HG02623 (cell line): ENCODE measurements around the gene STIM2.
A peak's percentile ranks its signal among the peaks of the same experiment; 100 is the strongest.
"Not testable (repeated sequence)": the region's sequence is repeated elsewhere in the genome, so short reads cannot be mapped to it uniquely, and the experiment has no call there.

ENCODE experiments used
- ATAC-seq: cut with Tn5 transposase; IDR thresholded peaks from one replicate; pipeline ENCODE4 v1.9.1; 2021; ENCODE audit warnings: moderate library complexity; ENCODE audit not compliant: unreplicated experiment

STIM2 gene

DNA sequence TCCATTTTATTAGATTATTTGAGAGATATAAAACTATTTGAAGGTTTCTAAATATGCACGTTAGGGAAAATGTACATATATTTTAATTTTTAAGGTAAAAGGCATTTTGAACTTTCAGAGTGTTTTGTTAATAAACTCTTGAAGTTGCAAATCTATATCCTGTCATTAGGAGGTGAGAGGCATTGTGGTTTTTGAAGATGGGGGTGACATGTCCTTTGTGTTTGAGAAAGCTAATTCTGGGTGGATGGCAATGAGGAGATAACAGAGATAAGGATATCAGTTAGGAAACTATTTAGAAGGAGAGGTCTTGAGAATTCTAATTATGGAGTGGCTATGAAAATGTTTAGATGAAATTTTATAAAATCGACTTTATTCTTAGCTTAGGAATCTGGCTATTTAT is 6.1 kb downstream of the STIM2 start:
- no peak for ATAC-seq

DNA sequence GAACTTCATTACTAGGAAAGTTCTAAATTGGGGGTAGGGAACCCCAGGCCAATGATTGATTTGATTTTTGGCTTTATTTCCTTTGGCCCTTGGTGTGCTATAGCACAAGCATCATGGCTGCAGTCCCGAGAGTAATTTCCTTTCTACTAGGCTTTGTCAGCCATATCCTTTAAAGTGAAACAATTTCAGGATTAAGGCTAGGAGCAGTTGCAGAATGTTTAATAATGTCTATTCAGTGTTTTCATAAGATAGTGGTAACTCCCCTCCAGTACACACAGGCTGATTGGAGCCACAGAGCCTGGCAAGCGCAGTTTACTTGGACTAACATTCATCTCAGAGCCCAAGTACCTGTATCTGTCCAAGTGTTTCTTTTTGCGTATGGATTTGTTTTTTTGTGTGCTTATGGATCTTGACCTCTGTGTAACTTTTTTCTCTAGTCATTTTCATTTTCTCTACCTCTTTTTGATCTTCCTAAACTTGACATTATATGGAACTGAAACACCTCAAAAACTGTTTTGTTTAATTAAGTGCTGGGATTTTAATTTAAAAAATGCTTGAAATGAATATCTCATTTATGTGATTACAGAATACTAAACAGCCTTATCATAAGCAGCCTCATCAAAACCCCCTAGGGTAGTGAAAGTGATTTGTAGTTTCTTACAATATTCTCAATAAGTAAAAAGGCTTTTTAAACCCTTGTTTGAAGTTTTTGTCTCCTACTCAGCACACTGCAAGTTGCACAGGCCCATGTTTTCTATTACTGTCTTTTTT is 7.5 kb downstream of the STIM2 start:
- no peak for ATAC-seq

DNA sequence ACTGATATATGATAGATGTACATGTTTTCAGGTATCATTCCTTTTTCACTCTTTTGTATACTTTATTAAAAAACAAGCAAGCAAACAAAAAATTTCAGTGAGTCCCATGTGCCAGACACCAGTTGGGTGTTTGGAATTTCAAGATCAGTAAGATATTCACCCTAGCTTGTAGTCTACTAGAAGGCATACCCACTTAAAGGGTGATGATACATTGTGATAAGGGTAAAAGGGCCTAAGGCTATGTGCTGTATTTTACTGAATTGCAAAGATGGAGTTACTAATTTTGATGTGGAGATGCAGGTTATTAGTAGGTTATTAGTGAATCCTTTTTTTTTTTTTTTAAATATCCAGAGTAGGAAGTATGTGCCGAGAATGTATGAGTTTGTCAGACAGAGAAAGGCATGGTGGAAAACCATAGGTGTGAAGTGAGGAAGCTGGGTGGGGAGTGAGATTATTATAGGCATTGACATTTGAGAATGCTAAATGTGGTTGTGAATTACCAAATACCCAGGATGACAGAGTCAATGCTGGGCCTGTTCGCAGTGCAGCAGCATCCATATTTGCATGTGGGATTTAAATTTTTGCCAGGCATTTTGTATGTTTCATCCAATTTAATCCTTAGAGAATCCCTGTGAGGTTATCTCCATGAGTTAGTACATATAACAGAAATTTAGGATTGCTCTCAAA is 10.1 kb downstream of the STIM2 start:
- ATAC-seq: no peak

DNA sequence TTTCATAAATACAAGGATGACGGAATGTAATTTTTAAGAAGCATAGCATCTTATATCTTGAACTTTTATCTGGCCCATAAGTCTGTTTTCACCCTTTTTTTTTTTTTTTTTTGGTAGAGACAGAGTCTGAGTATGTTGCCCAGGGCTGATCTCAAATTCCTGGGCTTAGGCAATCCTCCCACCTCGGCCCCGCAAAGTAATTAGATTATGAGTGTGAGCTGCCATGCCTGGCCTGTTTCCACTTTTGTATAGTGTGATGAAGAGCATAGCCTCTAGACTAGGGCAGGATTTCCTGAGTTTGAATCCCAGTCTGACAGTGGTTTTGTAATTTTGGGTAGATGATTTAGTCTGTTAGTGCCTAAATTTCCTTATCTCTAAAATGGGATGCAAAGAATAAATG is 11.0 kb downstream of the STIM2 start:
- no peak for ATAC-seq

DNA sequence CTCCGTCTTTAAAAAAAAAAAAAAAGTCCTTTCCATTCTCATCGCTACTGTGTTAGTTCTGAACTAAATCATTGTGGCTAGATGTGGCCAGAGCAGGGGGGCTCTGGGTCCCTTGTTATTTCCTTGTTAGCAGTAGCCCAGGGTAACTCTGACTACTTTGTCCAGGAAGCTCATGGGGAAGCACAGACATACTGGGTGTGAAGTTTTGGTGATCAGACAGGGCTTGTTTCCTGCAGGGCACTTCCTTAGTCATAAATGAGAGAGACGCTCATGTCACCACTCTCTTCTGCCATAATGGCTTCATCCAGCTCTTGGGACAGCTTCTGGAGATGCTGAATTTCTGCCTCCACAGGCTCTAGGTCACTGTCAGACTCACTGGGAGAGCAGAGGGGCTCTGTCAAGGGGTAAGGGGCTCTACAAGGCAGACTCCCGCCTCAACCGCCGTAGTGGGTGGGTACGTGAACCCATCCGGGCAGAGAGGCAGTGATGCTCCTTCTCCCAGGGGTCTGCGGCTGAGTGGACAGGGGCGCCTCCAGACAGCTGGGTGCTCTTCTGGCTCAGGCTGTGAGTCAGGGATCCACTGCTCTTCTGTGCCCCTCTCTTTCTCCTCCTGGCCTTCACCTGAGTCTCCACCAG is 12.9 kb downstream of the STIM2 start:
- ATAC-seq: peak; percentile 53

DNA sequence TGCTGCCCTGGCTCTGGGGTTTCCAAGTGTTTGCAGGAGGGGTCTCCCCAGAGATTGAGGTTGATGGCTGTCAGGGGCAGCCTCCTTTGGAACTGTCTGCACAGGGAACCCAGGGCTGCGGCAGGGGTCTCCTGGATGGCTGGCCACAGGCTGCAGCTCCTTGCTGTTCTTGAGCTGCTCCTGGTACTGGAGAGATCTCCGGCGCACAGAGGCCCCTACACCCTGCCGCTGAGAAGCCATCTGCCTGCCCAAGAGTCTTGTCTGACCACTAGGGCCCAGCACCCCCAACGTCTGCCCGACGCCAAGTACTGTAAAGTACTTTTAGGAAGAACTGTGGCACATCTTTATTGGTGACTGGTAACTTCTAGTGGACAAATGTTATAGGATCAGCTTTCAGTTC is 13.5 kb downstream of the STIM2 start:
- ATAC-seq: no peak

DNA sequence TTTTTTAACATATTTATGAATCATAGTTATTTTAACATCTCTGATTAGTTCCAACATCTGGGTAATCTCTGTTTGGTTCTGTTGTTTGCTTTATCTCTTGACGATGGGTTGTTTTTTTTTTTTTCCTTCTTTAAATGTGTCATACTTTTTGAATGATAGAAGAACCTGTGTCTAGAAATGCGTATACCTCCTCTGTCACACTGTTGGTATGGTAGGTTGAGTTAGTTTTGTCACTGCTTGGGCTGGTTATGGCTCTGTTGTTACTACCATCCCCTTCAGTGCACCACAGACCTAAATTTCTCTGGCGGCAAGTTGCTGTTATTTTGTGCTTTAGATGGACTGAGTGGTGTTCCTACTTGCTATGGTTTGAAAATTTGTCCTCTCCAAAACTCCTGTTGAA is 16.8 kb downstream of the STIM2 start:
- ATAC-seq: no peak

DNA sequence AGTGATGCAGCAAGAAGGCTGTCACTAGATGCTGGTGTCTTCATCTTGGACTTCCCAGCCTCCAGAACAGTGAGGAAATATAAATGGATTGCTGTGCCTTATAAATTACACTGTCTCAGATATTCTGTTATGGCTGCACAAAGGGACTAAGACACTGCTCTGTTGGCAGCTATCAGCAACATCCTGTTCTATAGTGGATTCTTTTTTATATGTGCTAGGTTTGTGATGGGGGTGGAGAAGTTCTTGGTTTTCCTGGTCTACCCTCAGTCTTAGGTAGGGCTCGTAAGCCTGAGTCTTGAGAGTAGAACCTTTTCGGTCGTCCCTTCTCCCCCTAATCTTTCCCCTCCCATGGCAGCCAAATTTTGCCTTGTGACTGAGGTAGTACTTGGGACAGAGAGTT is 17.3 kb downstream of the STIM2 start:
- ATAC-seq: no peak

DNA sequence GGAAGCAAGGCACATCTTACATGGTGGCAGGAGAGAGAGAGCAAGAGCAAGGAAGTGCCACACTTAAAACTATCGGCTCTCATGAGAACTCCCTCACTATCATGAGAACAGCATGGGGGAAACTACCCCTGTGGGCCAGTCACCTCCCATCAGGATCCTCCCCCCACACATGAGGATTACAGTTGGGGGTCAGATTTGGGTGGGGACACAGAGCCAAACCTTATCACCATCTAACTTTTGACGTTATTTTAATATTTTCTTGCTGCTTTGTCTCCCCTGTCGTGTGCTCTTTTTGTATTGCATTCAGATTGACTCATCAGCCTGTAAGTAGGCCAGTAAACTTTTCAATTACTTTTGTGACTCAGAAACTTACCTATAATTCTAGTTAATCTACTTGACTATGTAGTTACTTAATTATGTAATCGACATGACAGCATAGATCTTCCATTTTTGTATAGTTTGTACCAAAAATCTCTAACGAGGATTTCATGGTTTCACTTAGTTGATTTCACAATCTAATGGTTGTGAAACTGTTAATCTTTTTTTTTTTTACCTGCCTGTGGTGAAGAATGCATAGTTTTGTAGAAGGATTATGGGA is 18.3 kb downstream of the STIM2 start:
- ATAC-seq: no peak

DNA sequence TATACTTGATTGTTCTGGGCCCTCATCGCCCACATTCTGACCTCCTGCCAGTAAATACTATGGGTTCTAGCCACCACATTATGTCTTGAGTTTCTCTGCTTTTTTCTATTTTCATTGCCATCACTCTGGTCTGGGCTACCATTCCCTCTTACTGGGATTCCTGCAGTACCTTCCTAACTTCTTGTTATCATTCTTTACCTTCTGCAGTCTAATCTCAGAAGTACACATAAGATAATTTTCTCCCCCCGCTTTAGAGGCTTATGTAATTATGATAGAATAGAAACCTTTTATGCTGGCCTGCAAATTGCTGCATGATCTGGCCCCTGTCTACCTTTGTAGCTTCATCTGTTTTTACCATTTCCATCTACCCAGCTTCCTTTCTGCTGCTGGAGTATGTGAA is 19.2 kb downstream of the STIM2 start:
- no peak for ATAC-seq

DNA sequence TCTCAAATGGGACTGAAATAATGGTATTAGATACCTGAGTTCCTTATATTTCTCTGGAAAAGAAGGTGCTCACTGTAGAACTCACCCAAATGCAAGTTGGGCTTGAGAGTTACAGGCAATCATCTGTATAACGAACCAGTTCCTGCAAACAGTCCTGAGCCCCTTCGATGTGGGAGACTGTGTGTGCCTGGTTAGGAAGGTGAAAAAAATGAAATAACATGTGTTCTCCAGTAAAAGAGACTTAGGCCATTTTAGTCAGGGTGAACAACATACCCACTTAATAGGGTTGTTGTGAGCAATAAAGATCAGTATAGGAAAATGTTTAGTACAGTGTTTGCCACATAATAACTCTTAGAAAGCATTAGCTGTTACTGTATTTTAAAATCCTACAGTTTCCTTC is 23.4 kb downstream of the STIM2 start:
- no peak for ATAC-seq

DNA sequence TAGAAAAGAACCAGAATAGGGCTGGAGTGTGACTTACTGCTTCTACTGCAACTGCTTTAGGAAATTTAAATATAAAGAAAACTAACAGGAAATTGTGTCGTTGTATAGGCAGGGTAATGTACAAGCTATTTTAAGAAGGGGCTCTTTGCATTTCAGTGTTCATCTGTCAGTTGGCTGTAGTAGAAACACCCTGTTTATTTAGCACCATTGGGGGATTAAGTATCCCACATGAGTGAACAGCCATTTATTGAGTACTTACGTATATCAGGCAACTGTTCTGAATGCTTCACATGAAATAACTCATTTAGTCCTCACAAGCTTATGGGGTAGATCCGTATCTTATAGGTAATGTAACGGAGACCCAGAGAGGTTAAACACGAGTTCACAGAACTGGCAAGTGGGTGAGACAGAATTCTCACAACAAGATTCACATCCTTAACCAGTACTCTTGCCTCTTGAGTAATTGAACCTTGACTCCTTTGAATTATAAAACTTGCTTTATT is 23.9 kb downstream of the STIM2 start:
- peak; percentile 50 for ATAC-seq

DNA sequence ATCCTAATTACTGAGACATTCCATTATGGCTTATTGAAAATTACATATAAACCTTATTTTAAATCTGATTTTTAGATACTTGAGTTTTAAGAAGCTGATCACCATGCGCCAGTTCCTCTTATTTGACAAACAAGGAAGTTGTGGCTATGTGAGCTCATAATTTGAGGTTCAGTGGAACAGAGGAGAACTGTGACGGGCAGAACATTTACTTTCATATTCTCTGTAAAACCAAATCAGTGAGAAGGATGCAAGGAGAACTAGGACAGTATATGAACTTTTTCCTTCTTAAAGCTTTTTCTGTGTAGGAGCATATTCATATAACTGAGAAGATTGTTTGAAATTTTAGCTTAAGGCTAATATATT is 25.3 kb downstream of the STIM2 start:
- ATAC-seq: peak; percentile 79

DNA sequence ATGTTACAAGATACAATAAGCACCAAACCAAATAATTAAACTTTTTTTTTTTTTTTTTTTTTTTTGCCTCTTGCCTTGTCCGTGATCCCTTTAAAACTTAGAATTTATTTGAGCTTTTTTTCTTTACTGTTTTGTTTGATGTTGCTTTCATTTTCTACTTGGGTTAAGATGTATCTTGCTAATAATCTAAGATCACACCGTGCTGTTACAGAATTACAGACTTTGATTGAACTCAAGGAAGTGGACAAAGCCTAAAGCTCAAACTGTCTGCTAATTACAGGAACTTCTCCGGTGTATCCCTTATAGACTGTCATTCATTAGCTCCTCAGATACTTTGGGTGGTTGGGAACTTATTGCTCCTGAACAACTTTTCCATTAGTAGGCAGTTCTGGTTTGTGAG is 26.5 kb downstream of the STIM2 start:
- ATAC-seq: no peak

DNA sequence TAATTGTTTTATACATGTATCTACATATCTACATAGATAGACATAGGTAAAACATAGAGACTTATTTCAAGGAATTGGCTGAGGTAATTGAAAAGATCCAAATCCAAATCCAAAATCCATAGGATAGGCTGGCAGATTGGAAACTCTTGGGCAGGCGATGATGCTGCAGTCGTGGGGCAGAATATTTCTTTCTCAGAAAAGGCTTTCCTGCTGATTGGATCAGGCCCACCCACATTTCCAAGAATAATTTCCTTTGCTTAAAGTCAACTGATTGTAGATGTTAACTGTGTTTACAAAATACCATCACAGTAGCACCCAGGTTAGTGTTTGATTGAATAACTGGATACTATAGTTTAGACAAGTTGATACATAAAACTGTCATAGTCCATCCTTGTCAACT is 27.2 kb downstream of the STIM2 start:
- no peak for ATAC-seq

DNA sequence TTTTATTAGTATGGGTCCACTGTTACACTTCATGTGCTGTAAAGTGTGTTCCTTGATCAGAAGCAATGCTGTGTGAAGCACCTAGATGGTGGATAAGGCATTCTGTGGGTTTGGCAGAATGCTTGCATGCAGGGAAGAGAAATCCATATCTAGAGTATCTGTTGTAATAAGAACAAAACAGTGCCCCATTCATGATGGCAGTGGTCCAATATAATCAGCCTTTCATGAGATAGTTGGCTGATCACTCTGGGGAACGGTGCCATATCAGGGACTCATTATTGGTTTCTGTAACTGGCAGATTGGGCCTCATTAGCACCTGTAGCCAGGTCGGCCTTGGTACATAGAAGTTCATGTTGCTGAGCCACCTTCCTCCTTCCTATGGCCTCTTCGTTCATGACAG is 28.7 kb downstream of the STIM2 start:
- no peak for ATAC-seq

DNA sequence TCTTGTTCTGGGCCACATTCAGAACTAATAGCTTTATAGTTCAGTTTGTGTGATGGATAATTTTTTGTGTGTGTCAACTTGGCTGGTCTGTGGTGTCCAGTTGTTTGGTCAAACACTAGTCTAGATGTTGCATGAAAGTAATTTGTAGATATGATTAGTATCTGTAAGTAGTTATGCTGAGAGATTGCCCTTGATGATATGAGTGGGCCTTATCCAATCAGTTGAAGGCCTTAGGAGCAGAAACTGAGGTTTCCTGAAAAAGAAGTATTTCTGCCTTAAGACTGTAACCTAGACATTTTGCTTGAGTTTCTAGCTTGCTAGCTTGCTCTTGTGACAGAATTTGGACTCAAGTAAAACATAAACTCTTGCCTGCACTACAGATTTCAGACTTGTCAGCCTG is 30.4 kb downstream of the STIM2 start:
- ATAC-seq: no peak

DNA sequence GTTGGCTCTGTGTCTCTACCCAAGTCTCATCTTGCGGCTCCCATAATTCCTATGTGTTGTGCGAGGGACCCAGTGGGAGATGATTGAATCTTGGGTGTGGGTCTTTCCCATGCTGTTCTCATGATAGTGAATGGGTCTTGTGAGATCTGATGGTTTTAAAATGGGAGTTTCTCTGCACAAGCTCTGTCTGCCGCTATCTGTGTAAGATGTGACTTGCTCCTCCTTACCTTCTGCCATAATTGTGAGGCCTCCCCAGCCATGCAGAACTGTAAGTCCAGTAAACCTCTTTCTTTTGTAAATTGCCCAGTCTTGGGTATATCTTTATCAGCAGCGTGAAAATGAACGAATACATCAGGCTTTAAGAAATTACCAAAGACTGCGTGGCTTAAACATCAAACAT is 31.2 kb downstream of the STIM2 start:
- ATAC-seq: no peak

DNA sequence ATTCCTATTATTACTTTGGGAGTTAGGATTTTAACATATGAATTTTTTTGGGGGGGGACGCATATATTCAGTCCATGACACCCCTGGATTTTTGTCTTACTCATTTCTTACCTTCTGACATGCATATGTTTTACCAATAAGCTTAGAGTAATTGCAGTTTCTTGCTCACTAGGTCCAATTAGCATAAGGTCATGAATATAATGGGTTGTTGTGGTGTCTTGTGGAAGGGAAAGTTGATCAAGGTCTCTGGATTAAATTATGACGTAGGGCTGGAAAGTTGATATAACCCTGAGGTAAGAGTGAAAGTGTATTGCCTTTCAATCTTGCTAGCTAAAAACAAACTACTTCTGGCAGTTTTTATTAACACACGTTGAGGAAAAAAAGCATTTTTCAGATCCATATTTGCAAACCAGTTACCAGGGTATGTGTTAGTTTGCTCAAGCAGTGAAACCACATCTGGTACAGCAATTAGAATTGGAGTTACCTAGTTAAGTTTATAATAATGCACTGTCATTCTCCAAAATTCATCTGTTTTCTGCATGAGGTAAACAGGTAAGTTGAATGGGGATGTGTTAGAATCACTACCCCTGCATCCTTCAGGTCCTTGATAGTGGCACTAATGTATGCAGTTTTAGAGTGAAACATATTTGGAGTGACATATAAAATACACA is 32.0 kb downstream of the STIM2 start:
- ATAC-seq: no peak

DNA sequence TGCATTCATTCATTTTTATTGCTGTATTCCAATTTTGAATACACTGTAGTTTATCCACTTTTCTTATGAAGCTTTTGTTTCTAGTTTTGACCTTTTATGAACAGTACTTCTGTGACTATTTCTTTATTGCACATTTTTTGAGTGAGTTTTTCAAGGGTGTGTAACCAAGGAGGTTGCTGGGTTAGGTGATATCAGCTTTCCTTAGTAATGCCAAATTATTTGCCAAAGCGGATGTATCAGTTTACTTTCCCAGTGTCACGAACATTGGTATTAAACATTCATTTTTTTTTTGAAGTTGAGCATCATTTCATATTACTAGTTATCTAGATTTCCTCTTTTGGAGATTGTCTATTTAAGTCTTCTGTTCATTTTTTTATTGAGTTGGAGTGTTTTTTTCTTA is 32.9 kb downstream of the STIM2 start:
- ATAC-seq: no peak

DNA sequence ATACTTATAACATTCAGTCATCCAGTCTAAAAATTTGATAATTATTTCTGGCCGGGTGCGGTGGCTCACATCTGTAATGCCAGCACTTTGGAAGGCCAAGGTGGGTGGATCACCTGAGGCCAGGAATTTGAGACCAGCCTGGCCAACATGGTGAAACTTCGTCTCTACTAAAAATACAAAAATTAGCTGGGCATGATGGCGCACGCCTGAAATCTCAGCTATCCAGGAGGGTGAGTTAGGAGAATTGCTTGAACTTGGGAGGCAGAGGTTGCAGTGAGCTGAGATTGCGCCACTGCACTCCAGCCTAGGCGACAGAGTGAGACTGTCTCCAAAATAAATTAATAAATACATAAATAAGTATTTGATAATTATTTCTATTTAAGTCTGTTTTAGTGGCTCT is 34.2 kb downstream of the STIM2 start:
- ATAC-seq: not testable (repeated sequence)
